Measurements from ENCODE around the gene MUC13. TPM values are rescaled to one million over a fixed set of nuclear protein-coding genes. Genes with fewer than 3 reads are reported as not detected.

The MUC13 gene
- total RNA-seq, 3 donors from 2014 or later, result 445 to 923 (median 899) TPM

DNA sequence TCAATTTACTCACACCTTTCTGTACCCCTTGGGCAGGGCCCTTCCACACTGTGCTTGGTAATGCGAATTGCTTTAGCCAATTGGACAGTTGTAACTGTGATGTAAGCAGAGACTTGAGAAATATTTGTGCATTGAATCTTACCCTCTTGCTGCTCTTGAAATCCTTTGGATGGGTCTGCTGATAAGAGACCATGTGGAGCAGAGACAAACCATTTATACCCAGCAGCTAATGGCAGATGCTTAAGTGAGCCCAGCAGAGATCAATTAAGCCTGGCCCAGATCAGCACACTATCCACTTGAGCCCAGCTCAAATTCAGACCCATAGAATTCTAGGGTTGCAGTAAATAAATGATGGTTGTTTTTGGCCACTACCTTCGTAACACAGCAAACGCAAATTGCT is 19.3 kb downstream of the MUC13 start:
- ATAC-seq, result no peak
- Histone ChIP-seq H3K4me1 (ENCODE audit: low read depth) (no peaks in the 10 kb centered on the region), H3K36me3 (ENCODE audit: low read depth) (peaks cover 16% of the 10 kb centered on the region), H3K9me3 (no peaks in the 10 kb centered on the region), H3K4me3 (no peak overlapping the region)
- intact Hi-C loops (cut with DNase I, micrococcal nuclease), result no loop called here
- no peak for DNase-seq
- TF ChIP-seq, protein P1, sequence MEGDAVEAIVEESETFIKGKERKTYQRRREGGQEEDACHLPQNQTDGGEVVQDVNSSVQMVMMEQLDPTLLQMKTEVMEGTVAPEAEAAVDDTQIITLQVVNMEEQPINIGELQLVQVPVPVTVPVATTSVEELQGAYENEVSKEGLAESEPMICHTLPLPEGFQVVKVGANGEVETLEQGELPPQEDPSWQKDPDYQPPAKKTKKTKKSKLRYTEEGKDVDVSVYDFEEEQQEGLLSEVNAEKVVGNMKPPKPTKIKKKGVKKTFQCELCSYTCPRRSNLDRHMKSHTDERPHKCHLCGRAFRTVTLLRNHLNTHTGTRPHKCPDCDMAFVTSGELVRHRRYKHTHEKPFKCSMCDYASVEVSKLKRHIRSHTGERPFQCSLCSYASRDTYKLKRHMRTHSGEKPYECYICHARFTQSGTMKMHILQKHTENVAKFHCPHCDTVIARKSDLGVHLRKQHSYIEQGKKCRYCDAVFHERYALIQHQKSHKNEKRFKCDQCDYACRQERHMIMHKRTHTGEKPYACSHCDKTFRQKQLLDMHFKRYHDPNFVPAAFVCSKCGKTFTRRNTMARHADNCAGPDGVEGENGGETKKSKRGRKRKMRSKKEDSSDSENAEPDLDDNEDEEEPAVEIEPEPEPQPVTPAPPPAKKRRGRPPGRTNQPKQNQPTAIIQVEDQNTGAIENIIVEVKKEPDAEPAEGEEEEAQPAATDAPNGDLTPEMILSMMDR (IDR thresholded peaks at IDR 0.05), result no peak

DNA sequence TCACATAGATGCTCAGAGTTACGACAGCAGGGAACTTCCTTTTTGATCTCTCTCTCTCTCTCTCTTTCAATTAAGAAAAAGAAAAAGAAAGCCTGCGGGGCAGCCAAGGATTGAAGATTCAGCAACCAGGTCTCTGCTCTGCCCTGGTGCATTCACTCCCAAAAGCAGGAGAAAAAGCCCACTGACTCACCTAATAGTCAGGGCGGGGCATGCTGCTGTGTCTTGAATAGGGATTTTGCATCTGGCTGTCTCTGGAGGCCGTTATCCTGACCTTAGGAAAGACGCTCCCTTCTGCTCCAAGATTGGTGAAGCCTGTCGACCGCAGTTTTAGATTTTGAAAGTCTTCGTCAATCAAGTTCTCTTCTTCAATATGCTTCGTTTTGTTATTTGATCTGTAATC is 26.6 kb downstream of the MUC13 start:
- intact Hi-C loops (cut with DNase I, micrococcal nuclease), result no loop called here
- Histone ChIP-seq H3K4me1 (ENCODE audit: low read depth) (no peaks in the 10 kb centered on the region), H3K4me3 (no peak overlapping the region), H3K36me3 (ENCODE audit: low read depth) (peaks cover under 1% of the 10 kb centered on the region), H3K9me3 (no peaks in the 10 kb centered on the region)
- no peak for DNase-seq
- ATAC-seq, result no peak
- TF ChIP-seq, protein P1 (IDR thresholded peaks at IDR 0.05), result no peak

DNA sequence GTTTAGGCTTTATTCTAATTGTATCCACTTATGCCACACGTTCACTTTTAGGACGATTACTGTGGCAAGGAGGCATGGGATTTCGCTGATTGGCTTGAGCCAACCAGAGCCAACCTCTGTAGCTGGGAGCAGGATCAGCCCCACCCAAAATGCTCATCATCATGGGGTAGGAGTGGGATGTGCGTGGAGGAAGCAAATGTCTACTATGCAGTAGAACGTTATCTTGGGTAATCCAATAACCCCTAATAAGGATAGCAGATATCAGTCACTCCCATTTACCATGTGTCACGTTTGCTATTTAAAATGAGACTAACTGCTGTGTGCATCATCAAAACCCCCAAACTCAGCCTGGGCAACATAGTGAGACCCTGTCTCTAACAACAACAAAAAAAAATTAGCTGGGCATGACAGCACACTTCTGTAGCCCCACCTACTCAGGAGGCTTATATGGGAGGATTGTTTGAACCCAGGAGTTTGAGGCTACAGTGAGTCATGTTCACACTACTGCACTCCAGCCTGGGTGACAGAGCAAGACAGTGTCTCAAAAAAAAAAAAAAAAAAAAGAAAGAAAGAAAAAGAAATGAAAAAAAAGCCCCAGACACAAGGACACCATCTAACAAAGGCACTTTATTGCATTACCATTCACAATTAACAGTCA is 29.6 kb downstream of the MUC13 start:
- Histone ChIP-seq H3K9me3 (no peaks in the 10 kb centered on the region), H3K4me1 (ENCODE audit: low read depth) (no peaks in the 10 kb centered on the region), H3K4me3 (no peak overlapping the region), H3K36me3 (ENCODE audit: low read depth) (no peaks in the 10 kb centered on the region)
- TF ChIP-seq, protein P1 (IDR thresholded peaks at IDR 0.05), result no peak
- intact Hi-C loops (cut with DNase I, micrococcal nuclease), result loop anchor here (5.0 kb wide), 1 partner anchor 143 kb away; no protein-coding TSS in a partner anchor
- peak; percentile 24 for ATAC-seq
- no peak for DNase-seq

DNA sequence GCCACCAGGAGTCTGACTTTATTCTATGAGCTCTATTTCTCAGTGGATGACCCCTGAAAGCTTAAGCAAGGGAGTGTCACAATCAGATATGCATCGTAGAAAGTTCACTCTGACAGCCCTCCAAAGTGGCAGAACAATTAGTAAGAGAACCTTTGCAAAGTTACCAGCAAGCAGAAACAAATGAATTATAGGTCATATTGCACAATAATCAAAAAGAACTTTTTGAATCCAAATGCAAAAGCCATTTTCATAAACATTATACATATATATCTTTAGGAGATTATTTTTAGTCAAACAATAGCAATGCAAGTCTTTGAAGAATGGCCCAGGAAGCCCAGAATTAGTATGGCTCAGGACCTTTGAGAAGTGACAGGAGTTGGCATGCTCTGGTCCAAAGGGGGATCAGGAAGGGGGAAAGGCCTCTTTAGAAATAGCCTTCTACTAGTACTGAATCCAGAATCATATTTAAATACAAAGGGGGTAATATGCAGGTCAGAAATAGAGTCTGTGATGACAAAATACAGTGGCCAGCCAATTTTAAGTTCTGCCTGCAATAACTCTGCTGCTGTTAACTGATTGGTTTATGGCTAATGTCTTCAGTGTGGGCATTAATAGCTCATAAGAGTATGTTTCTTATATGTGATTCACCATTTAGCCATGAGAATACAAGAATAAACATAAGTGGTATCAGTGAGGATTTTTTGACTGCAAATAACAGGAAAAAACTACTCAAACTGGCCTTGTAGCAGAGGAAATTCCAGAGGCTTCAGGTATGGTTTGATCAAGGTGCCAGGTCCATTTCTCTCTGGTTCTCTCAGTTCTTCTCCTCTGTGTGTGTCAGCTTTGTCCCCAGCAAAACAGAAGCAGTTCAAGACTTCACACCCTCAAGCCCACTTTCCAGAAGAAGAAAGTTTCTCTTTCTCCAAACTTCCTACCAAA is 30.4 kb downstream of the MUC13 start:
- H3K36me3 ChIP-seq (ENCODE audit: low read depth), result no peaks in the 10 kb centered on the region
- no peaks in the 10 kb centered on the region for H3K4me1 ChIP-seq (ENCODE audit: low read depth)
- H3K9me3 ChIP-seq, result no peaks in the 10 kb centered on the region
- DNase-seq (no peak), ATAC-seq (peak; percentile 5)
- H3K4me3 ChIP-seq, result no peak overlapping the region
- intact Hi-C loops (cut with DNase I, micrococcal nuclease), result loop anchor here (5.0 kb wide), 1 partner anchor 142 kb away; no protein-coding TSS in a partner anchor
- TF ChIP-seq, protein P1 (IDR thresholded peaks at IDR 0.05), result no peak

DNA sequence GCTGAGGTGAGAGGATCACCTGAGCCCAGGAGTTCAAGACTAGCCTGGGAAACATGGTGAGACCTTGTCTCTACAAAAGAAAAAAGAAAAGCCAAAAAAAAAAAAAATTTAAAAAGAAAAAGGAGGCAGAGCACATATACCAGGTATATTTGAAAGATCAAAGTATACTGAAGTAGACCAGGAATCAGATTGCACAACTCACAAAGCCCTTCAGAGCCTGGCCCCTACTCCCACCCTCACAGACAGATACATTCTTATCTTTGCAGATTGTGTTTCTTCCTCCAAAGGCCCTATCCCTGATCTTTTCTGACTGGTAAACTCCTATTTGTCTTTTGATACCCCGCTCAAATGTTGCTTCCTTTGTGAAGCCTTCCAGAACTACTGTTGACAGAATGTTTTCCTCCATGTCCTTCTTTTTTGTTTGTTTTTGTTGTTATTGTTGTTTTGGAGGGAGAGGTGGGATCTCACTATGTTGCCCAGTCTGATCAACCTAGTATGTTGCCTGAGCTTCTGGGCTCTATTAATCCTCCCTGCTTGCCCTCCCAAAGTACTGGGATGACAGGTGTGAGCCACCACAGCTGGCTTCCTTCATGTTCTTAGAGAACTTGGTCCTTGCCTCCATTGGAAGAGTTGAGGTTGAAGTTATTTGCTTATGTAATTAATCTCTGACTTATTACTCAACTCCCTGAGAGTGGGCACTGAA is 37.6 kb downstream of the MUC13 start:
- Histone ChIP-seq H3K36me3 (ENCODE audit: low read depth) (no peaks in the 10 kb centered on the region), H3K4me1 (ENCODE audit: low read depth) (no peaks in the 10 kb centered on the region), H3K9me3 (no peaks in the 10 kb centered on the region), H3K4me3 (no peak overlapping the region)
- DNase-seq, result no peak
- ATAC-seq, result no peak
- intact Hi-C loops (cut with DNase I, micrococcal nuclease), result no loop called here
- TF ChIP-seq, protein P1 (IDR thresholded peaks at IDR 0.05), result no peak
